NCI-H1105 treated with DMSO at 0.1 percent for 48 hours (cell line): ENCODE results near the gene PIANP.

Source experiments
- DNase-seq: peaks from one replicate; lab custom pipeline; 2025; lab: John Stamatoyannopoulos, UW

Gene PIANP

GRCh38 chr12:6703631-6704030 lies 3.0 kb upstream of the PIANP start:
- DNase-seq: no peak

DNA sequence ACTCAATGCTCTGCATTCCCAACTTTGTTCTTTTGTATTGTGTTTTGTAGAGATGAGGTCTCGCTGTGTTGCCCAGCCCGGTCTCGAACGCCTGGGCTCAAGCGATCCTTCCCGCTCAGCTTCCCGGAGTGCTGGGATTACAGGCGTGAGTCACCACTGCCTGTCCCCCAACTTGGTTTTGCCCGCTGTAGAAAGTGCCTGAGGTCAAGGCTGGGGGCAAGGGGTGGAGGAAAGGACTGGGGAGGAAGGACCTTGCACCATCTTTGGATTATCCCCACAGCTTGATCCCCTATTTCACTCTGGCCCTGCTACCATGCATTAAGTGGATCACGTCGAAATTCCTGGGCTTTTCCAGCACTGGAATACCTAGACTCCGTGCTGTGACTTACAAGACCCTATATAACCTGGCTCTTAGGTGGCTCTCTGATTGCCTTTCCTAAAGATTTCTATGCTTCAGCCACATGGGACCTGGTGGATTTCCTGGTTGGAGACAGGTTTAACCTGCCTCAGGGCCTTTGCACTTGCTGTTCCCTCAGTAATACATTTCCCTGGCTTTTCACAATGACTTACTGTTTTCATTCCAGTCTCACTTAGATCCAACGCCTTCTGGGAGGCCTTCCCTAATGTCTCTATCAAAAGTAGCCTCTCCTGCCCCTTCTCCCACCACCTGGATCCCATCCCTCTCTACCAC lies 608 bp upstream of the PIANP start:
- DNase-seq: no peak

GRCh38 chr12:6699989-6700645 lies 498 bp downstream of the PIANP start:
- DNase-seq: peak; percentile 19

DNA sequence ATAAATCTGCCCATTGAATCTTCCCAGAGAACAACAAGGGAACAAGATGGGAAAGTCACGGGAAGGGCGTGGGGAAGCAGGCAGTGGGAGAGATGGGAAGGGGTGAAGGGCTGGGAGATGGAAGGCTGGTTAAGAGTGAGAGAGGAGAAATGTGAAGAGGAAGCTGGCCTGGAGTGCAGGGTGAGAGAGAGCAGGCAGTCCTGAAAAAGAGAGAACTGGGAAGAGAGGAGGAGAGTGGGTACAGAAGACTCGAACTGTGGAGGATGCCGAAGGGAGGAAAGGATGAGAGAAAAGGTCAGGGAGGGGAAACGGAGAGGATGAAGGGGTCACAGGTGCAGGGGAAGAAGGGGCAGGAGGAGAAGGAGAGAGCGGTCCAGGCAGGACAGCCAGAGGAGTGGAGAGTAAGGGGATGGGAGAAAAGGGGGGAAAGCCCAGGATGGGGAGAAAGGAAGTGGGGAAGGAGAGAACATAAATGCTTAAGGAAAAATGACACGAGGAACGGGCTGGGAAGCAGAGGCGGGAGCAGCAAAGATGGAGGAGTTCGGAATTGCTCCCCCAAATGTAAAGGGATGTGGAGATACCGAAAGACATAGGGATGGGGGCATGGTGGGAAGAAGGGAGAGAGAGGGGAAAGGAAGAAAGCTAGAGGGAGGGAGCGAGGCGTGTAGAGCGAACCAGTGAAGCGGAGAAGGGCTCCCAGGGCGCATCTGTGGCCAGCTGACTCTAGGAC lies 1.2 kb downstream of the PIANP start:
- DNase-seq: no peak

GRCh38 chr12:6698352-6699046 lies 2.1 kb downstream of the PIANP start:
- DNase-seq: no peak

- no peak for DNase-seq
These were observed 2.8 kb downstream of the PIANP start for GRCh38 chr12:6697584-6698351.

- DNase-seq: no peak
These were observed 3.7 kb downstream of the PIANP start for GRCh38 chr12:6696690-6697583.

- DNase-seq: no peak
These were observed 5.1 kb downstream of the PIANP start for GRCh38 chr12:6695313-6696045.

DNA sequence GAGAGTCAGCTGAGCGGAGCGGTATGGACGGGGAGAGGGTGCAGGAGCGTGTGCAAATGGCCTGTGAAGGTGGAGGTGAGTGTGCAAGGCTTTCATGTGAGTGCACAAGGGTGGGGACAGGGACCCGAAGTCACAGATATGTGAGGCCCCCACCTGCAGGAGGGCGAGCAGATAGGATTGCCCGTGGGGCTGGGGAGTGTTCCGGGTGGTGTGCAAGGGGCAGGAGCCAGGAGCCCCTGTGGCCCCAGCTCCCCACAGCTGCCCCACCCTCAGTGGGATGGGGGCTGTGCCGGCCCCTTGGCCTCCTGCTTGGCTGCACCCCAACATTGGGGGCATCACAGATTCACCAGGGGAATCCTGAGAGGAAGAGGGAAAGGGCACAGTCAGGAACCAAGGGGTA lies 5.9 kb downstream of the PIANP start:
- no peak for DNase-seq

GRCh38 chr12:6693832-6694355 lies 6.7 kb downstream of the PIANP start:
- no peak for DNase-seq

DNA sequence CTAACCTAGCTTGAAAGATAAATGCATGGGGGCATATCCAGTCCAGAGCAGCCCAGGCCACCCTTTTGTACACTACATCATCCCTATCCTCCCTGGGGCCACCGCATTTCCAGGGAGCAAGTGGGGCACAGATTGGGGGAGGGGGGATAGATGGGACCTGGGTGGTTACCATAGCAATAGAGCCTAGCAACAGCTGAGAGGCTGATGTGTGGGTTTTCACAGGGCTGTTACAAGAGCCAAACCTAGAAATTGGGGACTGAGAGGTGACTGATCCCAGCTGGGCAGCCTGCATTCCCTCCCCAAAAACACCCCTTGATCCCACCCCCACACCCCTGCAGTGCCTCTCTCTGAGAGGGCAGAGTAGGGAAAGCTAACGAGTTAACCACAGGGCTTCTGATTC lies 7.7 kb downstream of the PIANP start:
- DNase-seq: no peak

DNA sequence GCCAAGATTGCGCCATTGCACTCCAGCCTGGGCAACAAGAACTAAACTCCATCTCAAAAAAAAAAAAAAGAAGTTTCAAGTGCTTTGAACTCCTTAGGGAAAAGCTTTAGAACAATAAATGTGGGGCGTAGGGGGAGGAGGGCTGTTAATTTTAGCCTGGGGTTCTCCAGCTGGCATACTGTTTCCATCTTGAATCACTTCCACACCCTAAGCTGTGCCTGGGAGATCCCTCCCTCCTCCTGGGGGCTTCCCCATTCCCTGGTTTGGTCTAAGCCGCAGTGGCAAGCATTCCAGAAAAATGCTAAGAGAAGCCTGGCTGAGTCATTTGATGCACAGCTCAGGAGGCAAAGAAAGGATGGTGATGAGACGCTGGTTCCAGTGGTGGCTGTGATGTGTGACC lies 9.1 kb downstream of the PIANP start:
- no peak for DNase-seq

DNA sequence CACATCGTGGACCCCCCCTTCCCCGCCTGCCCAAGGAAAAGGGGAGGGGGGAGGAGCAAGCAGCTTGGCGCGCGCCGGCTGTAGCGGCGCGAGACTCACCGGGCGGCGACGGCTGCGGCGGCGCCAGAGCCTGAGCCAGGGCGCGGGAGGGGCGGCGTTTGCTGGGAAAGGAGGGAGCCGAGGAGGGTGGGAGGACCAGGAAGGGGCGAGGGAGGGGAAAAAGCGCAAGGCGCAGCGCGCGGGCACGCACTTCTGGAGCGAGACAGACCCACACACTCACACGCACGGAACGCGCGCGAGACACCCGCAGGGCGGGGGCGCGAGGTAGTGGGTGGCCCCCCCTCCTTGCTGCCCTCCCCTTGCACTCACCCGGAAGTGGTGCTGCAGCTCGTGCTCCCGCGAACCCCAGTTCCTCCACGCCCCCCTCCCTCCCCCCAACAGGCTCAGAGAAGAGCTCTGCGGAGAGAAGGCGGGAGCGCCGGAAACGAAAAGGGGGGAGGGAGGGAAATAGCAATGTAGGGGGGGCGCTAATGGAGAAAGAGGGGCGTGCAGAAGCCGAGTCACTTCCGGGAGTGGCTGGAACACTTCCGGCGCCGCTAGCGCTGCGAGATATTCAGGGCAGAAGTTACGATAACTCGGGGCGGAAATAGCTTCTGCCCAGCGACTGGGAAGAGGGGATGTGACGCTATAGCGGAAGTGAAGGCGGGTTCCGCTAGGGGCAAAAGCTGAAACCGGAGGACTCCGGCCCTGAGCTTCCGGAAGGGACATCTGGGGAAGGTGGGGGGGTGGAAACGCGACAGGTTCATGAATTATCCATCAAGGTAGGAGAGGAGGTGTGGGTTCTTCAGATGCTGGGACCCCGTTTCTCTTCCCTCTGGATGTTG lies 11.4 kb downstream of the PIANP start, which contains the start of gene ZNF384:
Gene ZNF384, minus strand, starts transcription at position 377 of the 884 bp plus-strand sequence. CDS start 9,855 bp downstream, outside the sequence.
- DNase-seq: peak; percentile 99

- DNase-seq: no peak
These were observed 12.0 kb downstream of the PIANP start for GRCh38 chr12:6688543-6688998.

GRCh38 chr12:6685814-6686213 lies 14.8 kb downstream of the PIANP start:
- no peak for DNase-seq

DNA sequence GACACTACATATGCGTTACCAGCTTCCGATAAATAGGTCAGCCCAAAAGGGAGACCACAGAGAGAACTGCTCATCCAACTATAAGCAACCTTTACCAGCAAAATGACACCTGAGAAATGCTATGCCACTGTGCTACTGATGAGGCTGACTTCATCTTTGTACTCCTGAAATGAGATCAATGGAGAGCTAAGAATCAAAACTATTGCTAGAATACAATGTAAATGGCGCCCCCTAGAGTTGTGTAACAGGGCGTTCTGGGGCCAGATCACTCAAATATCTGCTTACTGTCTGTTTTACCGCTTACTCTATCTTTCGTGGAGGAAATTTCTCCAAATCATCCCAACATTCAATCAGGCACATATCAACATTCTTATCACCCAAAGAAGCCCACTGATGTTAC lies 16.0 kb downstream of the PIANP start:
- DNase-seq: peak; percentile 34

- DNase-seq: no peak
These were observed 23.7 kb downstream of the PIANP start for GRCh38 chr12:6676962-6677361.

DNA sequence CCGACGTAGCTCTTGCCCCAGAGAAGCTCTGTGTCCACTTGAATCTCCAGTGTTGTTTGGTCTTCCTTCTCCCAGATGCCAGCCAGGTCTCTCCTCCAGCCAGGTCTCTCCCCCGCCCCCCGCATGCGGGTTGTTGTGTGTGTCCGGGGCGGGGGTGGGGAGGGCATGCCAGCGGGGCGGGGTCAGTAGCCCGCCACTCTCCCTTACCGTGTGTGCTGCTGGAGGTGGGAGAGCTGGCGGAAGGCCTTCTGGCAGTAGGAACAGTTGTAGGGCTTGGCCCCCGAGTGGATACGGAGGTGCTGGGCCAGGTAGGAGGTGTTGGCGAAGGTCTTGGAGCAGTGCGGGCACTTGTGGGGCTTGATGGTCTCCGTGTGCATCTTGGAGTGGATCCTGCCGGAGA lies 28.5 kb downstream of the PIANP start:
- DNase-seq: no peak
